Hematopoietic multipotent progenitor cell treated with erythropoietin and hydrocortisone succinate and interleukin-3 and kit ligand, for 17 days (in vitro differentiated cells): Measurements from ENCODE around the gene CAMK1.

Experiments
- DNase-seq: peaks from one replicate; pipeline ENCODE4 v3.0.0-alpha.2; 2015; ENCODE audit warnings: low spot score

CAMK1 gene

DNA sequence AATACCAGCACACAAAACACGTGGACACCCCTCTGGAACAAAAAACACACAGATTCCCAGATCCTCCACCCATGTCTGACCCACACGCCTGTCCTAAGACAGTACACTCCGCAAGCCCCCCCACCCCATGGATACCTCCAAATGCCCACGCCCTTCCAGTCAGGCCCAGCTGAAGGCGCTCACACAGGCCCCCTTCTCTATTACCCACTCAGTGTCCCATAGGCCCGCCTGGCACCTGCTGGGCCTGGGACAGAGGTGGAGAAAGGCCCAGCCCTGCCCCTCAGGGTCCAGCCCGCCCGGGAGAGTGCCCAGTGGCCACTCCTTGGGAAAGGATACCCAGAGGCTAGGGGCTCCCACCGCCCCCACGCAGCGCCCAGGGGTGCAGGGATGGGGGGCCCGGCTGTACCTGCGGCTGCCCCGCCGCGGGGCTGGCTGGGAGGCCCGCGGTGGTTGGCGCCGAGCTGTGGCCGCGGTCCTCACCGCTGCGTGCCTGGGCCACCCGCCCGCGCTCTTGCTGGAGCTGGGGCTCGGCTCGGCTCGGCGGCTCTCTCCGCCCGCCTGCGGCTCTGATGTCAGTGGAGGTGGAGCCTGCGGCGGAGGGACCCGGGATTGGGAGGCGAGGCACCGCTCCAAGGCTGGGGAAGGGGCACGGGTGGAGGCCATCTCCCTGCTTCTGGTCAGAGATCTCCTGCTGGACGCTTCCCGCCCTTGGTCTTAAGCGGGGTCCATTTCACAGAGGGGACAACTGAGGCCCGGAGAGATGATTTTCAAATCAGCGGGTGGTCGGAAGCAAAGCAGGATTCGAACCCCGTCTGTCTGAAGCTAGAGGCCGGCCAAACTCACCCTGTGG lies at the start of gene CAMK1:
TSS of gene CAMK1 (minus strand) at position 522 of the 850 bp plus-strand sequence. CDS start 2,198 bp downstream, outside the sequence.
- no peak for DNase-seq

DNA sequence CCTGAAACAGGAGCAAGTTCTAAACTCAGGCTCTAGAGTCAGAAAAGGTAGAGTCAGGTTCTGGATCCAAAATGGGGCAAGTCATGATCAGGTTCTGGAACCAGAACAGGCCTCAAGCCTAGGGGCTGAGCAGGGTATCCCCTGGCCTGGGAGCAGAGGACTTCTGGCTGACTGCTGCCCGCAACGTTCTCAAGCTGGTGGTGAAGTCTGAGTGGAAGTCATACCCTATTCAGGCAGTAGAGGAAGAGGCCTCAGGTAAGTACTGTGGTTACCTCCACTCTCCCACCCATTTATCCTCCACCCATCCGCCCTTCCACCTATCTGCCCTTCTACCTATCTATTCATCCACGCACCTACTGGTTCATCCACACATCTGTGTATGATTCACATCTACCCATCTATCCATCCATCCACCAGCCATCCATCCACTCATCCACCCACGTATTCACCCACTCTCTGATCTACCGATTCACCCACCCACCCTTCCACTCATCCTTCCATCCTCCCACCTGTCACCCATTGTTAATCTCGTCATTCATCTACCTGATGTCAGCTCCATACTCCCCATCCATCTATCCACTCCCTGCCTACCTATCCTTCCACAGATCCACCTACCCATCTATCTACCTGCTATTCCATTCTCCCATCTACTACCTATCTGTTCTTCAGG lies 49.1 kb upstream of the CAMK1 start:
- no peak for DNase-seq

DNA sequence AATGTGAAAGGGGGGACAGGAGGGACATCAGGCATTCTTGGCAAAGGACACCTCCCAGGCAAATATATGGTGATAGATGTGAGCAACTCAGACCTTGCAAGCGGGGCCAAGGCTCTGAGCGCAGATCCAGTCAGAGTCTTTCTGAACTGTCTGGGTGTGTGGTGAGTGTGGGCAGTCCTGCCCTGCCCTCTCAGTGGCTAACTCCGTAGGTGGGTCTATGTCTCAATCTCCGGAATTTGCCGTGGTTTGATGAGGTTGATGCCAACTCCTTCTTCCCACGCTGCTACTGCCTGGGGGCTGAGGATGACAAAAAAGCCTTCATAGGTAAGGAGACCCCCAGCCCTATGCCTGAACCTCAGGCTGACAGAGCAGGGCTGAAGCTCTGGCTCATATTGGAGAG lies 47.7 kb upstream of the CAMK1 start:
- DNase-seq: no peak

DNA sequence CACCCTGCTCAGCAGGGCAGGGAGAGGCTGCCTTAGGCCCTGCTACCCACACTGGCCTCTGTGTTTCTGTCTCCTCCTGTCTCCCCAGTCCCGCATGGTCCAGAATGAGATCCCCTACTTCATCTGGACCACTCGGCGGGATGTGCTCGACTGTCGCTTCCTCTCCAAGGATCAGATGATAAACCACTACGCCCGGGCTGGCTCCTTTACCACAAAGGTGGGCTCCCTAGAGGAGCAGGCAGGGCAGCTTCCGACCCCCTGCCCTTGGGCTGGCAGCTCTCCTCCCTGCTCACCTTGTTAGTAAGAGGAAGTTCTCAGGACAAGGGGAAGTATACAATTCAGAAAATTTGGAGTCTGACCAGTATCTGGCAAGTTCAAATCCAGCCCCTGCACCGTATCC lies 46.2 kb upstream of the CAMK1 start:
- no peak for DNase-seq

DNA sequence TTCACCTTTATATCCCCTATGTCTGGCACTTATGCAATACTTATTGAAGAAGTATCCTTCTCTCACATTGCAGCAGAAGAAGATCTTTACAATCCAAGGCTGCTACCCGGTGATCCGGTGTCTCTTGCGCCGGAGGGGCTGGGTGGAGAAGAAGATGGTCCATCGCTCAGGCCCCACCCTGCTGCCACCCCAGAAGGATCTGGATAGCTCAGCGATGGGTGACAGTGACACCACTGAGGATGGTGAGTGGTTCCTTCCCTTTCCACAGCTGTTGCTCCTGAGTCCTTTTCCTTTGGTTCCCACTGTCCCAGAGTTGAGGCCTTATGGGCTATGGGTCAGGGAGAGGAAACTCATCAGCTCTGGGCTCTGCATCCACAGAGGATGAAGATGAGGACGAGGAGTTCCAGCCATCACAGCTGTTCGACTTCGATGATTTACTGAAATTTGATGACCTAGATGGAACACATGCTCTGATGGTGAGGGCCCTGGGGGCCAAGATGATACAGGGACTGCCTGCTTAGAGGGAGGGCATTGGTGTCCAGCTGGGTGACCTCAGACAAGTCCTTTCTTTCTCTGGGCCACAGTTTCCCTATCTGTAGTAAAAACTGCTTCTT lies 43.2 kb upstream of the CAMK1 start:
- no peak for DNase-seq

DNA sequence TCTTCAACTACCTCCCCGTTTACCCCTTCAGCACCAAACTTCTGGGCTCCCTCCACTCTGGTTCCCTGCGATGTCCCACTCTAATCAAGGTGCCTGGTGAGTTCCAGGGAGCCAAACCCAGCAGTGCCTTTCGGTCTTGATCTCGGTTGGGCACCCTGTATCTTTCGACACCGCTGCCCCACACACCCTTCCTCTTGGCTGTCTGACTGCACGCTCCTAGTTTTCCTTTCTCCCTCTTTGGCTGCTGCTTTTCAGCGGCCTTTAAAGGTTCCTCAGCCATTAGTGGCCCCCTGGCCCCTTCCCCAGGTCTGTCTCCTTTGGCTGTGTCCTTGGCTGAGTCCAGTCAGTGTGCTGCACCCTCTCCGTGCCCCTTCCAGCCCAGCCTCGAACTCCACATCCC lies 41.1 kb upstream of the CAMK1 start:
- no peak for DNase-seq

DNA sequence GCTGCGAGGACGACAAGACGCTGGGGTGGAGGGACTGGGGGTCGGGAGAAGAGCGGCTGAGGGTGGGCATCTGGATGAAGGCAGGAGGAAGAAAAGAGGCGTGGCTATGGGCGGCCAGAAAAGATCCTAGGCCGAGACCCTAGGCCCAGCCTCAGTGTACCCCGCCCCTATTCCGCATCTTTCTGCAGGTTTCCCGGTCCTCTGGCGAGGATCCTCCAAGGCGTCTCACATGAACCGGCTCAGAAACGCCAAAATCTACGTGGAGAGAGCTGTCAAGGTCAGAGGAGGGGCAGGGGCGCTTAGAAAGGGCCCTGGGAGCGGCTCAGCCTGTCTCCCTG lies 40.7 kb upstream of the CAMK1 start:
- DNase-seq: no peak

DNA sequence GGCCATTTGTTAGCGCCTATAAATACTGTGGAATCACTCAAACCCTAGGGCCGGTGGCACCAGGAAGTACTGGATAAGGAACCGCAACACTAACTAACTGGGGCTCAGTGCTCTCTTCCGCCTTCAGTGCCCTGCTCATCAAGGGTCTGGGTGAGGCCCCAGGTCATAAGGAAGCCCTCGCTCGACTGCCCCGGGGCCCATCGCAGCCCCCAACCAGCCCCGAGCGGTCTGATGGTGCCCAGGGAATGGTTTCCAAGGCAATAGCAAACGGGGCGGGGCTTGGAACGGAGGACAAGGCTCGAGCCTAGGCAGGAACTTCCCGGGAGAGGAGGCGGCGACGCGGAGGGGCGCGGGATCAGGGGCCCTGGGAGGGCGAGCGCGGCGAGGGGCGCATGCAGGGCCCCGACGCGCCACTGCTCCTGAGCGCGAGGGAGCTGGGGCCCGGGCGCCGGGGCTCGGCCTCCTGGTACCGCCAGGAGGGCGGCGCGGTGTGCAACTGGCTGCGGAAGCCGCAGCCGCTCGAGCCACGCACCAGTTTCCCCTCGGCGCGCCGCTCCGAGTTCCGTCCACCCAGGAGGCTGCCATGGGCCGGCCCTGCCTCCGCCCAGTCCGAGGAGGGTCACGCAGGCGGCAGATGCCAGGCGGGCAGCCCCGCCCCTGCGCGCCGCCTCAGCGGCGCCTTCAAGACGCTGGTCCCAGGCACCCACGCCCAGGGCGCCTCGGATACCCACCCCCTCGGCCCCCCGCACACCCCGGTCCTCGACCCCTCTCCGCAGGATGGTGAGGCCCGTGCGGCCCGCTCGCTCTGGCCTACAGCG lies 40.1 kb upstream of the CAMK1 start, which contains the start of gene TTLL3:
TSS of gene TTLL3 (plus strand) at position 648 of the 818 bp plus-strand sequence. CDS start 400 bp downstream, outside the sequence.
- DNase-seq: peak; percentile 23

DNA sequence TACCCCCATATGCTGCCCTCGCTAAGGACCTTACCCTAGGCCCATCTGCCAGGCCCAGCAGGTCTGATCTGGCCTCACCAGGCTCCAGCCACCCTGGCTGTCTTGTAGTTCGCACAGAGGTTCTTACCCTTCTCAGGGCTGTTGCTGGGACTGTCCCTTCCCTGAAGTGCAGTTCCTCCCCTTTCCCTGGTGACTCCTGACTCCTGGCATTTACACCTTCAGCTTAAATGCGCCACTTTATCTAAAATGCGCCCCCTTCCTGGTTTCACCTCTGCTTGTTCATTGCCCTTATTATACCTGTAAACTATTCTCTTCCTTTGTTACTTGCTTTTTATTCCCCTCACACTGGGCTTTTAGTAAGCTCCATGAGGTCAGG lies 39.5 kb upstream of the CAMK1 start:
- DNase-seq: no peak

DNA sequence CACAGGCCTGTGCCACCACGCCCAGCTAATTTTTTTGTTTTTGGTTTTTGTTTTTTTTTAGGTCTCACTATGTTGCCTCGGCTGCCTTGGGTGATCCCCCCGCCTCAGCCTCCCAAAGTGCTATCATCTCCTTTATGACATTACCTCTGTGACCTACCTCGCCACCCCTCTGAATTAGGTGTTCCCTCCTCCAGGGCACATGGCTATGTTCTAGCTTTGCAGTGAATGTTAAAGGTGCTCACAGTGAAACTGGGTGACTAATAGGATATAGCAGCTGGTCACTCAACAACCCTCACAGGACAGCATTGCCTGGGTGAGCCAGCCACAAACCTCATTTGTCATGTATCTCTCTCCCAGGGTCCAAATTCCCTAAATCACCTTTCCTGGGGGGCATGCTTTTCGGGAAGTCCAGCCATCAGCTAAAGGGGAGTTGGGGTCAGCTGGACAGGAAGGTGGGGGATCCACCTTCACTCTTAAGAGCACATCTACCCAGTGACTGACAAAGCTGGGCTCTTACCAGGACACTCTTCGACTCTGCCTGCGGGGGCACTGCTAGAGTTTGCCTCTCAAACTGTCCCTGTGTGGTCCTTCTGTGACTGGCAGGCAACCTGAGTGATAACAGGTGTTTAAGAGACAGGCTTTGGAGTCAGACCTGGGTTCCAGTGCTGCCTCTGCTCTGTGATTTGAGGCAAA lies 38.7 kb upstream of the CAMK1 start:
- peak; percentile 25 for DNase-seq

DNA sequence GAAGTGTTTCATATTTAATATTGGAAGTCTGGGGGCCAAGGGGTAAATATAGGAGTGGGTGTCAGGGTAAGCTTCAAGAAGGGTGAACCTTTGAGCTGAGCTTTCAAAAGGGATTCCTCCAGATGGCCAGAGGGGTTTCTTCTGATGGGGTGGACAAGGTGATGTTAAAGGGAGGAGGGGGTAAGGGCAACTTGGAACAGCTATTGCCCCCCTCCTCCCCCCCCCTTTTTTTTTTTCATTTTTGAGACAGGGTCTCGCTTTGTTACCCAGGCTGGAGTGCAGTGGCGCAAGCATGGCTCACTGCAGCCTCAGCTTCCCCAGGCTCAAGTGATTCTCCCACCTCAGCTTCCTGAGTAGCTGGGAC lies 38.2 kb upstream of the CAMK1 start:
- no peak for DNase-seq

DNA sequence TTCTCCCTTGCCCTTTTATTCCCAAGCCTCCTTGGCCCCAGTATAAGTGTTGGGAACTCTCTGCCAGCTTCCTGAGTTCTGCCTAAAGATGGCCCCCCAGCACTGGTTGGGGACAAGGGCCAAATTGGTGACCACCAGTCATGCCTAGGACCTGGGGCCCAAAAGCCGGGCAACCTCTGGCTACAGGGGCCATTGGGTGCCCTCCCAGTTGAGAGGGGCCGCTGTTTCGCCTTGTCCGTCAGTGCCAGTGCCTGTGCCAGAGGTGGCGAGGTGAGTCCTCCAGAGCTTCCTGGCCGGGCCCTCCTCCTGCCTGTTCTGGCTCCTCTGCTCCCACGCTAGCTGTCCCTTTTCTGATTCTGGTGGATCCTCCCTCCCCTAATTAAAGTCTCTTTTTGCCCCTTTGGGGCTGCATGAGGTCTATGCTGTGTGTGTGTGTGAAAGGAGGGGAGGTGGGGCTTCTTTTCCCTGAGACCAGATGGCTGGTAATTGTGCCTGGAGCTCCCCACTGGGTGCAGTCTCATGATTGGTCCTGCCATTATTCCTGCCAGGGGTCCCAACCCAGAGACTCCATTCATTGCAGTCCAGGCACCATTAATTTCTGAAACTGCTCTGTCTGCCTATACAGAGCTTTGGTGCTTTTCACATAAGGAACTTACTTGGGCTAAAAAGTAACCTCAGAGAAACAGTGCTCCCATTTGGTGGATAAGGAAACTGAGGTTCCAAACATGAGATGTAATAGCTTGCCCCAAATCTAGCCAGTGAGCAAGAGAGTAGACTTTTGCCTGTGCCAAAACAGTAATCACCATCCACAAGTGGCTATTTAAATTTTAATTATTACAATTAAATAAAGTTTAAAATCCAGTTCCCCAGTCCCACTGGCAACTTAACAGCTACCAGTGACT lies 37.2 kb upstream of the CAMK1 start:
- no peak for DNase-seq

DNA sequence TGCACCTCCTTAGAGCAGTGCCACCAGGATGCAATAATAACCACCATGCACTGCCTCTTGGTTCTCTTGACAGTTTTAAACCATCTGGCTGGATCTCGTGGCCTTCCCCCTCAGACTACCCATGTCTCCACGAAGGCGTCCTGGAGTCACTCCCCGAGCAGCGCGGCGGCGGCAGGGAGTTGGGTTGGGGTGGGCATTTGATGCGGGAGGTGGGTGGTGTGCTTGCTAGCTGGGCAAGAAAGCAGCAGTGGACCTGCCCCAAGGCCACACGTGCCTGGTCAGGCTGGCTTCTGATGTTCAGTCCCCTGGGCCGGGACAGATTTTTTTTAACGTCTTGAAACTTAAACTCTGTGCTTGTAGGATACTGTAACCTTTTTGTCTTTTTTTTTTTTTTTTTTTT lies 36.4 kb upstream of the CAMK1 start:
- no peak for DNase-seq

DNA sequence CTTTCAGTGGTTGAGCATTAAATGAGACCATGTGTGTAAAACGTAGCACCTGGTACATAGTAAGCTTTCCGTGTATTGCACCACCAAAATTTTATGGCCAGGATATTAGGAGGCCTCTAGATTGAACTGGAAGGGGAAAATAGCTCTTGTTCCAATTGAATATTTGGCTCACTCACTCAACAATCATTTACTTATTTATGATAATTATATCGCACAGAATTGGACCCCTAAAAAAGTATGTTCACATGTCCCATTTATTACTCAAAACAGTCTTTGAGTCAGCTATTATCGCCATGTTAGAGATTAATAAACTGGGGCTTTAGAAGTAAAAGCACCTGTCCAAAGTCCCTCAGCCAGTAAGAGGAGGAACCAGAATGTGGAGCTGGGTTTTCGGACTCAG lies 35.2 kb upstream of the CAMK1 start:
- DNase-seq: no peak

DNA sequence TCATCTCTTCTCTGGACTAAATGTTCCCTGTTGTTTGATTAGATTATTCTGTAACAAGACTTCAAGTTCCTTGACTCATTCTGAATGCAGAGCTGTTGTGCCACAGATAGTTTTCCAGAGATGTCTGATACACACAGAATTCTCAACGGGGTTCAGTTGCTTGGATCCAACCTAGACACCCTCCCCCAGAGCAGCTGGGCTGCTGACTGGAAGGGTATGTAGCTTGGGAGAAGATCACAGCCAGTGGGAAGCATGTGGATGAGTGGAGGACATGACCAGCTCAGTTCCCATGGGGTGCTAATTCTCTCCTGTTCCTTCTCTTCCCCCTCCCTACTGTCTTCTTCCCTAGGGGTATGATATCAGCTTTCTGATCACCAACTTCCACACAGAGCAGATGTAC lies 33.7 kb upstream of the CAMK1 start:
- no peak for DNase-seq

DNA sequence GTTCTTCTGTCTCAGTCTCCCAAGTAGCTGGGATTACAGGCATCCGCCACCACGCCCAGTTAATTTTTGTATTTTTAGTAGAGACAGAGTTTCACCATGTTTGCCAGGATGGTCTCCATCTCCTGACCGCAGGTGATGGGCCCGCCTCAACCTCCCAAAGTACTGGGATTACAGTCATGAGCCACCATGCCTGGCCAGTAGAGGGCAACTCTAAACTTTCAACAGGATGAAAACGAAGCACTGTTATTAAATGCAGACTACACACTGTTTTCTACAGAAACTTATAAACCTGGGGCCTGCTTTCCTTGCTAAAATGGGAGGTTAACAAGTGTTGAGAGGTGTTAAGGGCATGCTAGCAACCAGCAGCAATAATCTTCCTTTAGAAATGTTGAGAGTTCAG lies 30.8 kb upstream of the CAMK1 start:
- DNase-seq: no peak

DNA sequence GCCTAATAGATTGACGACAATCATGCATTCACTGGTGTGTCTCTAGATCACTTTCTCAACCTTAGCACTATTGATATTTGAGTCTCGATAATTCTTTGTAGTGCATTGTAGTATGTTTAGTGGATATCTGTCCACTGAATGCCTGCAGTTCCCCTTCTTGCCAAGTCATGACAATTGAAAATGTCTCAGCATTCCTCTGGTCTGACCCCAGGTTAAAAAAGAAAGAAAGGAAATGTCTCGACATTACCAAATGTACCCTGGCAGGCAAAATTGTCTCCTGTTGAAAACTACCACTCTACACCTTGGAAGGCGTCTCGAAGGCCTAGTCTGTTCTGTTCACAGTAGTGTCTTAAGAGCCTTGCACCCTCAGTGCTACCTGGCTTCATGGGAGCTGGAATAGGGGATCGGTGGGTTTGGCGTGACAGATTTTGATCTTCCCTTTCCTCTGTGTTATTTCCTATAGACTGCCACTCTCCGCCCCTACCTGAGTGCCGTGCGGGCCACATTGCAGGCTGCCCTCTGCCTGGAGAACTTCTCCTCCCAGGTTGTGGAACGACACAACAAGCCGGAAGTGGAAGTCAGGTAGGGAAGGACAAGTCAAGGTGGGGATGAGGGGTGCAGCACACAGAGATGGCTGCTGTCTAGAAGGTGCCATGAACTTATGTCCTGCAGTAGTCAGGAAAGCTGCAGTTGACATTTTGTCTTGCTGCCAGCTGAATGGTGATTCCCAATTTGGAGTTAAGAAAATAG lies 27.6 kb upstream of the CAMK1 start:
- no peak for DNase-seq

DNA sequence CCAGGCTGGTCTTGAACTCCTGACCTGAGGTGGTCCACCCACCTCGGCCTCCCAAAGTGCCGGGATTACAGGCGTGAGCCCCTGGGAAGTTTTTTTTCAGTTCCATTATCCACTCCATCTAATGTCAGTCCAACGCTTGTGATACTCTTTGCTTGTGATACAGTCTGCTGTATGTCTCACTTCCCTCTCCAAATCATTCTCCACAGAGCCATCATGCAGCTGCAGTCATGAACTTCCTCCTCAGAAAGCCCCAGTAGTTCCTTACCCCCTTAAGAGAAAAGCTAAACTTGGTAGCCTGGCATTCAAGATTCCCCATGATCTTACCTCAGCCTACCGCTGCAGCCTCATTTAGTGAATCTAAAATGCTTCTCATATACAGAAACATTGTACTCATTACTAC lies 25.5 kb upstream of the CAMK1 start:
- DNase-seq: no peak

DNA sequence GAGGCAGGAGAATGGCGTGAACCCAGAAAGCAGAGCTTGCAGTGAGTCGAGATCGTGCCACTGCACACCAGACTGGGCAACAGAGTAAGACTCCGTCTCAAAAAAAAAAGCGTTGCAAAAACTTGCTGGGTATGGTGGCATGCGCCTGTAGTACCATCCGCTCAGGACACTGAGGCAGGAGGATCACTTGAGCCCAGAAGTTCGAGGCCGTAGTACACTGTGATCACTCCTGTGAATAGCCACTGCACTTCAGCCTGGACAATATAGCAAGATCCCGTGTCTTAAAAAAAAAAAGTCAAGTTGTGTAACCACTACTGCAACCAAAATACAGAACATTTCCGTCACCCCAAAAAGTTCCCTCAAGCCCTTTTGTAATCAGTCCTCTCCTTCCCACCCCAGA lies 24.7 kb upstream of the CAMK1 start:
- DNase-seq: no peak

DNA sequence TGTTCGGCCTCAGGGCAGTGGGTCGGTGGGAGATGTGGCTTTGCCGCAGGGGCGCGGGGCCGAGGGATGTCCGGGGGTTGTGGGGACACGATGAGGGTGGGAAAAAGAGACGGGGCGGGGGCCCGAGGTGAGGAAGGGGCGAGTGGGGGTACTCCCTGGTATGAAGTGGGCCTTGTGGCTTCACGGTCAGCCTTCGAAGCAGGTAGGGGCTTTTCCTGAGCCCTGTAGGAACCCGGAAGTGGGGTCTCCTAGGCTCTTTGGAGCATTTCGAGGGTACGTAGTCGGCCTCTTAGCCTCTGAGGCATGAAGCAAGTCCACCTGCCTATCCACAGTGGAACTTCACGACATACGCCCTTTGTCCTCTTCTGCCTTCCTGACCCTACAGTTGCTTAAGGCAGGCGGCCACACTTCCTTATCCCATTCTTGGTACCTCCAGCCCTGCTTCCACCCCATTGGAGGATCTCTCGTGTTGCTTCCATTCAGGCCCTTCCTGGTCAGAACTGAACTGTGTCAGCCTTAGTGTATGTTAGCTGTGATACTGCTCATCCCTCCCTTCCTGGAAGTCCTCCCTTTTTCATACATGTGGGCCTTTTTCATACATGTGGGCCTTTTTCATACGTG lies 23.5 kb upstream of the CAMK1 start:
- peak; percentile 52 for DNase-seq
